Measurements from ENCODE around the gene BRF1.
"Not testable (repeated sequence)": the region's sequence is repeated elsewhere in the genome, so short reads cannot be mapped to it uniquely, and the experiment has no call there.

The BRF1 gene

DNA sequence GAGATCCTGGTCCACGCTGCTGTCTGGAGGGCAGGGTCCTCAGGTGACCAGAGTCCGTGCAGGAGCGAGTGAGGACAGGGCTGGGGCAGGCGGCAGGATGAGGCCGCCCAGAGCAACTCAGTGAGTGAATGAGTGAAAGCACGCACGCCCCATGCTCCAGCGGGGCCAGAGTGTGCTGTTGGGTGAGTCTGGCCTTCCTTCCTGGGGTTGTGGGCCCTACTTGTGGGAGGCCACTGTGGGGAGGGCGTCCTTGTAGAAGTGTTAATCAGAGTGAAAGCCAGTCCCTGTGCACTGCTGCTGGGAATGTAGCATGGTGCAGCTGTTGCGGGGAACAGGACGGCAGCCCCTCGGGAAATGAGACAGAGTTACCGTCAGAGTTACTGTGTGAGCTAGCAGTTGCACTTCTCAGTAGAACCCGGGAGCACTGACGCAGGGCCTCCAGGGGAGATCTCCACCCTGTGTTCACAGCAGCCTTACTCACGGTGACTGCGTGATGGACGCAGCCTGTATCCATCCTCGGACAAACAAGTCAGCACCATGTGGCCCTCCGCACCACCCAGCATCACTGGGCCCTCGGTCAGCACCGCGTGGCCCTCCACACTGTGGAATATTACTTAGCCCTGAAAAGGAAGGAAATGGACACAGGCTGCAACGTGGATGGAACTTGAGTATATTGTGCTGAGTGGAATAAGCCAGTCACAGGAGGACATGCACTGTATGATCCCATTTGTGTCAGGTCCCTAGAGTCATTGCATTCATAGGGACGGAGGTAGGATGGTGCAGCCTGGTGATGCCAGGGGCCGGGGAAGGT is 35.9 kb upstream of the BRF1 start:
- Histone ChIP-seq H3K4me1 (ENCODE audit: control insufficient read depth, insufficient read depth, low read length) (peaks cover 5% of the 10 kb centered on the region), H3K27ac (ENCODE audit: low read depth, low read length) (no peak overlapping the region), H3K27me3 (ENCODE audit: control insufficient read depth, insufficient read depth, low read length) (no peaks in the 10 kb centered on the region), H3K9ac (ENCODE audit: low read length) (no peak overlapping the region), H3K4me3 (ENCODE audit: low read length) (no peak overlapping the region), H3K36me3 (ENCODE audit: control insufficient read depth, insufficient read depth, low read length) (no peaks in the 10 kb centered on the region)

DNA sequence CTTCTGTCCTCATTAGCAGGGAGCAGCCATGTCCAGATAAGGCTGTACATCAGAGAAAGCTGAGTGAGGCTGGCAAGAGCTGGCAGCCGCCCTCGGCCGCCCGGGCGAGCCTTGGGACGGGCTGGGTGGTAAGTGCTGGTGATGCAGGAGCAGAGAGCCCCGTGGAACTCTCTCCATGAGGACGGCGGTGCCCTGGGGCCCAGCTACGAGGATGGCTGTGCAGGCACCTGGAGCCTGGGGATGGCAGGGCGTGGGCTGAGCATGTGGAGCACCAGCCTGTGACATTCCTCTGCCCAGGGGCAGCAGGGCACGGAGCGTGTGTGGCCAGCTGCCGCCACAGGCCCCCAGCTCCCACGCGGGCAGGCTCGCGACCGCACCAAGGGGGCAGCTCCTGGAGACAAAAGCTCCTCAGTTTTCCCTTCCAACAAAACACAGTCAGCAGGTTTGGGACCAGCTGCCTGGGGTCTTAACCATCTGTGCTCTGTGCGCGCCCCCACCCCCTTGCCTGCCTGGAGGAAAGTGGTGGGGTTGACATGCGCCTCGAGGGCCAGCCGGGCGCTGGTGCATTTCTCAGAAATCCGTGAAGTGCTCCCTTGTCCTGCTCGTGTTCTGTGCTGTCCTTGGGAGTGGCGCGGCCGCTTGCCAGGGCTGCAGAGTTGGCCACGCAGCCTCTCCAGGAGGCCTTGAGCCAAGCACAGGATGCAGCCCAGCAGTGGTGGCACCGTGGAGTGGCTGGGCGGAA is 35.1 kb upstream of the BRF1 start:
- Histone ChIP-seq H3K4me1 (ENCODE audit: control insufficient read depth, insufficient read depth, low read length) (peaks cover 5% of the 10 kb centered on the region), H3K36me3 (ENCODE audit: control insufficient read depth, insufficient read depth, low read length) (no peaks in the 10 kb centered on the region), H3K27me3 (ENCODE audit: control insufficient read depth, insufficient read depth, low read length) (no peaks in the 10 kb centered on the region), H3K27ac (ENCODE audit: low read depth, low read length) (no peak overlapping the region), H3K9ac (ENCODE audit: low read length) (no peak overlapping the region), H3K4me3 (ENCODE audit: low read length) (no peak overlapping the region)

DNA sequence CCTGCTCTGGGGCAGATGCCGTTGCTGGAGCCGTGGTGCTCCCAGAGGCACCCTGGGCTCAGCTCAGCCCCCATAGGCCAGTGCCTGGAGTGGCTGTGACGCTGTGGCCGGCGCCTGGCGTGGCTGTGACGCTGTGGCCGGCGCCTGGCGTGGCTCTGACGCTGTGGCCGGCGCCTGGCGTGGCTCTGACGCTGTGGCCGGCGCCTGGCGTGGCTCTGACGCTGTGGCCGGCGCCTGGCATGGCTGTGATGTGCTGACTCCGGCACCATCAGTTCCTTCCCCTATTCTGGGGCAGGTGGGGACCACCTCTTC is 34.4 kb upstream of the BRF1 start:
- H3K4me1 ChIP-seq (ENCODE audit: control insufficient read depth, insufficient read depth, low read length); H3K27me3 ChIP-seq (ENCODE audit: control insufficient read depth, insufficient read depth, low read length); H3K36me3 ChIP-seq (ENCODE audit: control insufficient read depth, insufficient read depth, low read length); H3K9ac ChIP-seq (ENCODE audit: low read length); H3K4me3 ChIP-seq (ENCODE audit: low read length); H3K27ac ChIP-seq (ENCODE audit: low read depth, low read length): not testable (repeated sequence)

DNA sequence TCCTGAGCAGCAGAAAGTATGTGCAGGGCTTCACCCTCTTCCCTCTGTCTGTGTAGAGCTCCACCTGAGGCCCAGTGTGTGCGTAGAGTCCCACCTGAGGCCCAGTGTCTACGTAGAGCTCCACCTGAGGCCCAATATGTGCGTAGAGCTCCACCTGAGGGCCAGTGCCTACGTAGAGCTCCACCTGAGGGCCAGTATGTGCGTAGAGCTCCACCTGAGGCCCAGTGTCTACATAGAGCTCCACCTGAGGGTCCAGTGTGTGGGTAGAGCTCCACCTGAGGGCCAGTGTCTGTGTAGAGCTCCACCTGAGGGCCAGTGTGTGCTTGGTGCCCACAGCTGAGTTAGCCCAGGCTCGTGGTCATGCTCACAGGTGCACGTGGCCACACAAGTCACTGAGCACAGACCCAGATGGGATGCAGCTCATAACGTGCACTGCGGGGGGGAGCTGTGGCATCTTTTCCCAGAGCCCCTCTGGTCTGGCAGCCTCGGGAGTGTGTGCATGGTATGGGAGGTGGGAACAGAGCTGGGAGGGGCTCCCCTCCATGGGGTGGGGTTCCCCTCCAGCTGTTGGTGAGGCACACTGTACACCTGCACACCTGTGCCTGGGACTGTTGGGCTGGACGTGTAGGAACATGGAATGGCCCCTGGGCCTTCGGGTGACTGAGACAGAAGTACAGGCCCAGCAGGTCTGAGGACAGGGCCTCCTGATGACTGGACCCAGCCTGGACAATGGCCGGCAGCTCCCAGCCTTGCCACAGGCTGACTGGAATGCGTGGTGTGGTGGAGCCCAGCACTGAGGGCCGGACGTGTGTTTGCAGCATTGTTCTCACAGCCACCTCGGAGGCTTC is 33.8 kb upstream of the BRF1 start:
- H3K27me3 ChIP-seq (ENCODE audit: control insufficient read depth, insufficient read depth, low read length): no peaks in the 10 kb centered on the region
- no peak overlapping the region for H3K27ac ChIP-seq (ENCODE audit: low read depth, low read length)
- no peak overlapping the region for H3K4me3 ChIP-seq (ENCODE audit: low read length)
- peaks cover 3% of the 10 kb centered on the region for H3K4me1 ChIP-seq (ENCODE audit: control insufficient read depth, insufficient read depth, low read length)
- no peak overlapping the region for H3K9ac ChIP-seq (ENCODE audit: low read length)
- no peaks in the 10 kb centered on the region for H3K36me3 ChIP-seq (ENCODE audit: control insufficient read depth, insufficient read depth, low read length)

DNA sequence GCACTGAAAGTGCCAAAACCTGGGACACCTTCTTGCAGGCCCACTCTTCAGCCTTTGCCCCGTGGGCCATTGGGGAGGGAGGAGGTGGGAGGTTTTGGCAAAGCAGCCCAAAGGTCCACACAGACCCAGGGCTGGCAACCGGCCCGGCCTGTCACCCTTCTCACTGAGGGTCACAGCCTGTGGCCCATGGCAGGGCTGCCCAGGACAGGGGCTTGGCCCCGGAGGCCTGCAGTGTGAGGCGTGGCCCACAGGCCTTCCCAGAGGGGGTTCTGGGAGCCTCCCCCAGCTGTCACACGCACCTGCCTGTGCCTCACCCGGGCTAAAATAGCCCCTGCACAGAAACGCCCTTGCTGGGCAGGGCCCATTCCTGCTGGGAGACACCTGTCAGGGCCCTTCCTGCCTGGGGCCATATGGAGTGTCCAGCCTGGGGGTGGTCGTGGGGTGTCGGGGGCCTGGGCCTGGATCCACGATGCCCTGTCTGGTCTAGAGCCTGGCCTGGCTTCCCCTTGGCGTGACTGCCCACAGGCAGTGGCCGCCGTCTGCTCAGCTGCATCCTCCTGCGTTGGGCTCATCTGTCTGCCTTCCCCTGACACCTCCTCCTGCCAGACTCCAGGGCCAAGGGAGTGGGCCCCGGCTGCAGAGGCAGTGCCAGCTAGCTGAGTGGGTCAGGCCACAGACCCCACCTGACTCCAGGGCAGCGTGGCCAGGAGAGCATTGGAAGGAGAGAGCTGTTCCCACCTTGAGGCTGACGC is 33.0 kb upstream of the BRF1 start:
- Histone ChIP-seq H3K36me3 (ENCODE audit: control insufficient read depth, insufficient read depth, low read length) (no peaks in the 10 kb centered on the region), H3K9ac (ENCODE audit: low read length) (no peak overlapping the region), H3K27me3 (ENCODE audit: control insufficient read depth, insufficient read depth, low read length) (no peaks in the 10 kb centered on the region), H3K27ac (ENCODE audit: low read depth, low read length) (no peak overlapping the region), H3K4me3 (ENCODE audit: low read length) (no peak overlapping the region), H3K4me1 (ENCODE audit: control insufficient read depth, insufficient read depth, low read length) (peaks cover 3% of the 10 kb centered on the region)

DNA sequence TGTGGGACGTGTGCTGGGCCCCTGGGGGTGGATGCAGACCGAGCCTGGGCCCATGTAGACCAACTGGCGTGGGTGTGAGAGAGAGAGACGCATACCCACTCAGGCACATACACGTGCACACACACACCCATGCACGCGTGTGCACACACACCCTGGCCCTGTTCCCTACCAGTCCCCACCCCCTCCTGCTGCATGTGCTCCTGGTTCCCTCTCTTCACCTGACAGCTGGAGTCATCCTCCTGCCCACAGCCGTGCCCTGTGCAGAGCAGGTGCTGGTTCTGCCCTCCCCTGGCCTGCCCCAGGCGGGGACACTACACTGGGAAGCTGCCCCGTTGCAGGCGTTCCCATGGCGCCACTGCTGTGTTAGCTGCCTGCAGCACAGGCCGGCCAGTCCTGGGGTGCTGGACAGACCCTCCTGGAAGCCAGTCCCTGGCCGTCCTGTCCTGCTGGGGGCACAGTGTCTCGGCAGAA is 32.3 kb upstream of the BRF1 start:
- Histone ChIP-seq H3K27ac (ENCODE audit: low read depth, low read length) (no peak overlapping the region), H3K27me3 (ENCODE audit: control insufficient read depth, insufficient read depth, low read length) (no peaks in the 10 kb centered on the region), H3K4me3 (ENCODE audit: low read length) (no peak overlapping the region), H3K4me1 (ENCODE audit: control insufficient read depth, insufficient read depth, low read length) (no peaks in the 10 kb centered on the region), H3K36me3 (ENCODE audit: control insufficient read depth, insufficient read depth, low read length) (no peaks in the 10 kb centered on the region), H3K9ac (ENCODE audit: low read length) (no peak overlapping the region)

DNA sequence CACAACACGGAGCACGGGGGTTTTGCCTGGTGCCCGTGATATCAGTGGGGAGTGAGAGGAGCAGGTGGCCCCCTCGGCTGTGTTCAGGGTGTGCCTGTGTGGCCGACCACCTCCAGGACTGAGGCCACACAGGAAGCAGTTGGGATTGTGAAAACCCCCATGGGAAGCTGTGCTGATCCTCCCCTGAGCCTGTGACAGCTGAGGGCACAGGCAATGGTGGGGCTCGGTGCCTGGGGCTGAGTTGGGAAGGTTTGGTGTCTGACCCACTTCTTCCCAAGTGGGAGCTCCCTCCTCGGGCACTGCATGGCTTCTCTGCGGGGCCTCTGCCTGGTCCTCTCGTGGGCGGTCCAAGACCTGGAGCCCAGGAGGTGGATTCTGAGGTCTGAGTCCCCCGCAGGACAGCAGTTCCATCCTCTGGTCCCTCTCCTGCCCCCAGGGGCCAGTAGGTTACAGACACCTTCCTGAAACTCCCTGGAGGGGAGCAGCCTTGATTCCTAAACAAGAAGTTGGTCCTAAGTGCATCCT is 31.6 kb upstream of the BRF1 start:
- Histone ChIP-seq H3K9ac (ENCODE audit: low read length) (no peak overlapping the region), H3K27me3 (ENCODE audit: control insufficient read depth, insufficient read depth, low read length) (no peaks in the 10 kb centered on the region), H3K36me3 (ENCODE audit: control insufficient read depth, insufficient read depth, low read length) (no peaks in the 10 kb centered on the region), H3K4me1 (ENCODE audit: control insufficient read depth, insufficient read depth, low read length) (no peaks in the 10 kb centered on the region), H3K27ac (ENCODE audit: low read depth, low read length) (no peak overlapping the region), H3K4me3 (ENCODE audit: low read length) (no peak overlapping the region)

DNA sequence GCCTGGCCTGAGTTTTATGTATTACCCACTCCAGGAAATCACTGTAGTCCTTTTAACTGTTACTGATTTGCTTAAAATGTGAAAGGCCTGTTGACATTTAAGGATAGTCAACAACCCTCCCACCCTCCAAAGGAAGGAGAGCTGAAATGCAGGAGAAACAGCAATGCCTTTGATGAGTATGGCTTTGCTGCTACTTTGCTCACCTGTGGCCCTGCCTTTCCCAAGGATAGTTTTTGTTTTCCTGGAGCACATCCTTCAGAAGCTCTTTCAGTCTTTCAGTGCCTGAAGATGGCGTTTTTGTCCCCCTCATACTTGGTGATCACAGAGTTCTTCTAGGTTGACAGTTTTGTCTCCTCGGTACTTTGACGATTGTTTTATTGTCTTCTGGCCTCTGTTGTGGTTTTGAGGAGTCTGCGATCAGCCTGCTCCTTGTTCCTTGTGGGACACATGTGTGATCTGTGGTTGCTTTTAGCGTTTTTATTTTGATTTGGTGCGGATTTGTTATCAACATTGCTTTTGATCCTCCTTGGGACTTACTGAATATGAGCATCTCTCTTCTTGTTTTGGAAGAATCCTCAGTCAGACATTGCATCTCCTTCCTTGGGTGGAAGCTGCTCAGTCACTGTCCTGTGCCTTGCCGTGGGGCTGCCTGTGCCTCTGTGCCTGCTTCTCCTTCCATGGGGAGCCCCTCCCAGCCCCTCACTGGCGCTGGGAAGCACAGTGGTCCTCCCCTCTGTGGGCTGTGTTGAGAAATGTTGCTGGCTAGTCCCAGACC is 31.0 kb upstream of the BRF1 start:
- Histone ChIP-seq H3K4me1 (ENCODE audit: control insufficient read depth, insufficient read depth, low read length) (no peaks in the 10 kb centered on the region), H3K4me3 (ENCODE audit: low read length) (no peak overlapping the region), H3K9ac (ENCODE audit: low read length) (no peak overlapping the region), H3K36me3 (ENCODE audit: control insufficient read depth, insufficient read depth, low read length) (no peaks in the 10 kb centered on the region), H3K27me3 (ENCODE audit: control insufficient read depth, insufficient read depth, low read length) (no peaks in the 10 kb centered on the region), H3K27ac (ENCODE audit: low read depth, low read length) (no peak overlapping the region)

DNA sequence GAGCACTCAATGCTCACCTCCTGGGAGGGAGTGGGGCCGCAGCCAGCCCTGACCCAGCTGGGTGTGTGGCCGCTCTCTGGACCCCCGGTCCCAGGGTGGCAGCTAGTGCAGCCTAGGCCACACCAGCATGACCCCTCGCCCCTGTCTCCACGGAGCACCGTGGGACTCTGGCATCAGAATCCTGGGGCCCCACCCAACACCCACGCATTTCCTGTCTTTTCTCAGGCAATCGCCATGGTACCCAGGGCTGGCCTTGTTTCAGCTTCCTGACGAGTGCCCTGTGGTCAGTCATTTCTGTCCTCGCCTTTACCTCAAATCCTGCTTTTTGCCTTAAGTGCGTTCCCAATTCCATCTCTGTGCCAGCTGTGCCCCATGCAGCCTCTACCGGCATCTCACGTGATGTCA is 29.7 kb upstream of the BRF1 start:
- Histone ChIP-seq H3K4me1 (ENCODE audit: control insufficient read depth, insufficient read depth, low read length) (no peaks in the 10 kb centered on the region), H3K27ac (ENCODE audit: low read depth, low read length) (no peak overlapping the region), H3K27me3 (ENCODE audit: control insufficient read depth, insufficient read depth, low read length) (no peaks in the 10 kb centered on the region), H3K4me3 (ENCODE audit: low read length) (no peak overlapping the region), H3K36me3 (ENCODE audit: control insufficient read depth, insufficient read depth, low read length) (no peaks in the 10 kb centered on the region), H3K9ac (ENCODE audit: low read length) (no peak overlapping the region)

DNA sequence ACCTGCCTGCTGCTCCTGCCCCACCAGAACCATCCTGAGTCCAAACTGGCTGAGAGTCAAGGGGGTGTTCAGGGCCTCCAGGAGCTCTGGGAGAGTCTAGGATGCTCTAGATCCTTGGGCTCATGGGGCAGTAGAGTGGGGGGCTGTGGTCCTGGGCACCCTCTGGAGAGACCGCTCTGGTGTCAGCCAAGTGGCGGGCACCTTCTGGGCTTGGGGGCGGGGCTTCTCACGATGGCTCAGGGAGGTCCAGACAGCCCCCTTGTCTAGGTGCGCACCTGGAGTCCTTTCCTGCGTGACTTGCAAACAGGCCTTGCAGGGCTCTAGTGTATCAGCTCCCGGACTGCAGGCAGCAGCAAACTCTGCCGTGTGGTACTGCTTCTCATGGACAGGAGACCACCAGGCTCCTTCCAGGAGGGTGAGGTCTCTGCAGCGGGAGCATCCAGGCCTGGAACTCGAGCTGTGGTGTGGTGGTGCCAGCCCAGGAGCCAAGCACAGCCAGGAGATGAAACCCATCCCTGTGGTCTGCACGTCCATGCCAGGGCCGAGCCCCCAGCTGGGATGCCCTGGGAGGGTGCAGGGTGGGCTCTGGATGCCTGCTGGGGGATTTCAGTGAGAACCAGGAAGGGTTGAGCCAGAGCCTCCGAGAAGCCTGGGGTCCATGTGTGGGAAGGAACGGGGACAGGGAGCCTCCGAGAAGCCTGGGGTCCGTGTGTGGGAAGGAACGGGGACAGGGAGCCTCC is 28.8 kb upstream of the BRF1 start:
- H3K27ac ChIP-seq (ENCODE audit: low read depth, low read length): no peak overlapping the region
- peaks cover 3% of the 10 kb centered on the region for H3K4me1 ChIP-seq (ENCODE audit: control insufficient read depth, insufficient read depth, low read length)
- H3K9ac ChIP-seq (ENCODE audit: low read length): no peak overlapping the region
- no peaks in the 10 kb centered on the region for H3K36me3 ChIP-seq (ENCODE audit: control insufficient read depth, insufficient read depth, low read length)
- H3K27me3 ChIP-seq (ENCODE audit: control insufficient read depth, insufficient read depth, low read length): no peaks in the 10 kb centered on the region
- H3K4me3 ChIP-seq (ENCODE audit: low read length): no peak overlapping the region
